ENCODE data around the gene CACNA1S.

CACNA1S gene

DNA sequence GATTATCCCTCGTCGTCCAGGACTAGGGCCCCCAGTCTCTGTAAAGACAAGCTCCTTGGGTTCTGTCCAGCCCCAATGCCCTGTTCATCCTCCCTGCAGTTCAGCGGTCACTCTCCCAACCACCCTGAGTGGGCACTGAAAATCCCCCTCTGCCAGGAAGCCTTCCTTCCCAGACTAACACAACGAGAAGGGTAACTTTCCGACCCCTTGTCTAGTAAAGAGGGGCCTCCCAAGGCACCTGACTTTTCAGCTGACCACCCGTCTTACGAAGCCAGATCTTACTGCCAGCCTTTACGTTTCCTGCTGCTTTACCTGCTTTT lies 28.7 kb upstream of the CACNA1S start:
- FAIRE-seq (no peak), DNase-seq (ENCODE audit: insufficient read length, low spot score) (no peak)

- no peak for FAIRE-seq
- DNase-seq (ENCODE audit: insufficient read length, low spot score): no peak
Observed at GRCh38 chr1:201140235-201140940, 28.2 kb upstream of the CACNA1S start.

DNA sequence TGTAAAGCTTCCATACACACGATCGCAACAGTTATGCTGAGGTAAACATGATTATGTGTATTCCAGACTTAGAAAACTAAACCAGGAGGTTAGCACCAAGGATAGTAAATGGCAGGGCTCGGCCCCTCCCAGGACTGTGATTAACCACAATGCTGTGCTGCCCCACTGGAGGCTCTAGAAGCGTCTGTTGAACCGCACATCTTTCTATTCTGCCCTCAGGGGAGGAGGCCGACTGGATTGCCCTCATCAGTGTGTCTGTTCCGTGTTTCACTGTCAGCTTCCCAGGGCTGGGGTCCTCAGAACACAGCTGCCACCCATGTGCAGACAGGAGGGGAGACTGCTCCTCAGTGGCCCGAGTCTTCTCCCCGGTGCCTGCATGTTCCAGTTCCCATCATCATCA lies 27.5 kb upstream of the CACNA1S start:
- no peak for FAIRE-seq
- DNase-seq (ENCODE audit: insufficient read length, low spot score): no peak

GRCh38 chr1:201139306-201139705 lies 27.1 kb upstream of the CACNA1S start:
- no peak for FAIRE-seq
- DNase-seq (ENCODE audit: insufficient read length, low spot score): no peak

DNA sequence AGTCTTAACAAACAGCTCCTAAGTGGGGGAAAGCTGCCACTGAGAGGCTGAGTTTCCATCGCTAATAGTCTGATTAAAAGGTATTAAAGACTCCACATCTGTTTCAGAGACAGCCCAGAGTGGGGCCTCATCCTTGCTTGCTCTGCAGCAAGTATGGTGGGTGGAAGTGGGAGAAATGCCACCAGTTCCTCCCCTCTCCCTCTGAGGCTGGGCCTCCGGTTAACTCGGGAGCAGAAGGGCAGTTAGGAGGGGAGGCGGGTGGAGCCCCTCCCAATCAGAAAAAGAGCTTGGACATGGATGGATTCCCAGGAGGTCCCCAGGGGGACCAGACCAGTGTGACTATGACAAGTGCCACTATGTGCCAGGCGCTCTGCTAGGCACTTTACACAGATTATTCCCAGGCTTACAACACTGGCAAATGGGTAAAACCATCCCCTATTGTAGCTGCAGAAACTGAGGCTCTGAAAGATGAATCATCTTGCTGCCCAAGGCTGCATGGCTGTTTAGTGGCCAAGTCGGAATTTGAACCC lies 26.1 kb upstream of the CACNA1S start:
- FAIRE-seq: no peak

DNA sequence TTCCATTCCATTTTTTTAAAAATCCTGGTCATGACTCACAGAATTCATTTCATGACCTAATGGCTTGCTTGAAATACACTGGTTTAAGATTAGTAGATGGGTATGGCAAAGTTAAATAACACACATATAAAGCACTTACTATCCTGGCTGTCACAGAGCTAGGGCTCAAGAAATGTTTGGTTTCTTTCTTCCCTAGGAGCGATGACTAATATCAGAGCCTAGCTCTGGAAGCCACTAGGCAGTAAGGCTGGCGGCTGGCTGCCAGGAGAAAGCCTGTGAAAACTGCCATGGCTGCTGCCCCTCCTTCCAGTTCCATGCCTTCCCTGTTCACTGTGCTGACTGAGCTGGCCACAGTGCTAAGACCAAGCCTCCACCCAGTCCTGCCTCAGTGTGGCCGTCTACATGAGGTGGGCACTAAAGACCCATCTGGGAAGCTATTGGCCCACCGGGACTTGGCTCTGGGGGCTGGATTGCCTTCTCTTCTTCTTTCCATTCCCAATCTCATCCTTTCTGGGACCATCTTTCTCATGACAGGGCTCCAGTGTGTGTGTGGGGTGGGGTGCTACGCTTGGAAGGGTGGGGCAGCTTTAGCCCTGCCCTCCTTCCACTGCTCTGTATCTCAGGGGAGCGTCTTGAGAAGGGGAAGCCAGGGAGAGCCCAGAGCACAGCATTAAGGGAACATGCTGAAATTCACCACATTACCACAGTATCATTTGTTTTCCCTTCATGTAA lies 25.5 kb upstream of the CACNA1S start:
- peak; percentile 40 for FAIRE-seq
- no peak for DNase-seq (ENCODE audit: insufficient read length, low spot score)

More for the DNA sequence above, 26.1 kb upstream of the CACNA1S start:
- no peak for DNase-seq (ENCODE audit: insufficient read length, low spot score)

DNA sequence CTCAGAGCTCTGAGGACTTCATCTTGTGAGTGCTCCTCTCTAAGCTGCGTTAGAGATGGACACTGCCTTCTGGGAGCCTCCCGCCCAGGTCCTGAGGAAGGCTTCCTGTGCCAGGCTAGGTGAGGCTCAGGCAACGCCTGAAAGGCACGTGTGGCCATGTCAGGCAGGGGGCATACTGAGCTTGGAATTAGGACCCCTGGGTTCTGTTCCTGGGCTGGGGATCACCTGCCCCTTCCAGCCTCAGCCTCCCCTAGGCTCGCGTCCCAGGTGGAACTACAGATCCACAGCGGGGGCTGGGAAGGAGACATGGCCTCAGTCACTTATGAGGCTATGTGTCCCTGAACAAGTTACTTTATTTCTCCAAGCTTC lies 24.8 kb upstream of the CACNA1S start:
- FAIRE-seq: no peak
- DNase-seq (ENCODE audit: insufficient read length, low spot score): no peak

GRCh38 chr1:201136355-201137023 lies 24.3 kb upstream of the CACNA1S start:
- DNase-seq (ENCODE audit: insufficient read length, low spot score): no peak

DNA sequence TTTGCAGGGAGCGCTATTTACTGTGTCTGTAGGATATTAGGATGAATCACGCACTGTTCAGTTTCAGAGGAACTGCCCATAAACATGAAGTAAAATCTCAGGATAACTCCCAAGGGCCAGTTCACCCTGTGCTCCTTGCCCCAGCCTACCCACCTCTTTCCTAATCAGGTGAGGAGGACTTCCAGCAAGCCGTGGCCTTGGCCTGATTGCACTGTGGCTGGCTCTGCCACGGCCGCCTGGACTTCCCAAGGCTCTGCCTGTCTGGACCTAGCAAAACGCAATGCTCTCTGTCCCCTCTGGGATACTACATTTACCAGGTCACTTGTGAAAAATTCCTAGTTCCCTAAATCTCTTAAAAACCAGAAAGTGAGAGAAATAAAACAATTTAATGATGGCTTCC lies 22.2 kb upstream of the CACNA1S start:
- FAIRE-seq (no peak), DNase-seq (ENCODE audit: insufficient read length, low spot score) (no peak)

More at GRCh38 chr1:201136355-201137023, 24.3 kb upstream of the CACNA1S start:
- FAIRE-seq: no peak

GRCh38 chr1:201131398-201131797 lies 19.2 kb upstream of the CACNA1S start:
- FAIRE-seq: no peak
- no peak for DNase-seq (ENCODE audit: insufficient read length, low spot score)

DNA sequence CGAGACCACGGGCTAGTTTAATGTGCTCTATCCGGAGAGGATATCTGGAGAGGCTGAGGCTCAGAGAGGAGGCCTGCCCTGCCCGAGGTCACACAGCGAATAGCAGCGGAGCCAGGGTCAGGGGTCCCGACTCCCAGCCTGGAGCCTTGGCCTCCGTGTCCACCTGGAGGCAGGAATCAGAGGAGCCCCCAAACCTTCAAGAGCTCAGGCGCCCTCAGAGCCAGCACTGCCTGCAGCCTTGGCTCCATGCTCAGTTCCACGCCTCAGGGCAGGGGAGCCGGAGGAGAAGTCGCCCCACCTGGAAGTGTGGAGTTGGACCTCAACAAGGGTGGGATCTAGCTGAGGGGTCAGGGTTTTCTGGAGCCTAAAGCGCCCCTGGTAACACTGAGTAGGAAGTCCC lies 16.7 kb upstream of the CACNA1S start:
- no peak for FAIRE-seq
- DNase-seq (ENCODE audit: insufficient read length, low spot score): no peak

DNA sequence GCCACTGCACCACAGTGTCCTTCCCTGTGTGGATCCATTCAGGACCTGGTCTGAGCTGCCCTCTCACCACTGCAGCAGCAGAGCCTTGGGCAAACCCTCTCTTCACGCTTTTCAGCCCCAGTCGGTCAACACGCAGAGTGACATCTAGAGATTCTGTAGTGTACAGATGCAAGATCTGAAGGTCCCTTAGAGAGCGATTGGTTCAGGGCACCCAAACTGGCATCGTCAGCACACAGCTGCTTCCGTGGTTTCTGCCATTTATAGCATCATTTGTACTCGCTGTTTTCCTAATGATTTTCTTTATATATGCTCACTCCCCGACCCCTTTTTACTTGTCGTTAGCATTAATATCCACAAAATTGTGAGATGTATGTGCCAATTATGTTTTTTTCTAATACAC lies 16.2 kb upstream of the CACNA1S start:
- DNase-seq (ENCODE audit: insufficient read length, low spot score) (no peak), FAIRE-seq (no peak)

GRCh38 chr1:201127755-201128455 lies 15.7 kb upstream of the CACNA1S start:
- FAIRE-seq (no peak), DNase-seq (ENCODE audit: insufficient read length, low spot score) (no peak)

GRCh38 chr1:201126832-201127754 lies 14.9 kb upstream of the CACNA1S start, which contains the start of gene ASCL5:
Gene ASCL5 (minus strand): TSS chr1:201127184. CDS start chr1:201115372, 11,812 bp downstream.
- FAIRE-seq (no peak), DNase-seq (ENCODE audit: insufficient read length, low spot score) (peak; percentile 53)

GRCh38 chr1:201126463-201126831 lies 14.2 kb upstream of the CACNA1S start:
- DNase-seq (ENCODE audit: insufficient read length, low spot score): no peak
- no peak for FAIRE-seq

GRCh38 chr1:201125800-201126199 lies 13.6 kb upstream of the CACNA1S start:
- no peak for DNase-seq (ENCODE audit: insufficient read length, low spot score)

GRCh38 chr1:201125019-201125418 lies 12.8 kb upstream of the CACNA1S start:
- DNase-seq (ENCODE audit: insufficient read length, low spot score) (no peak), FAIRE-seq (no peak)

More at GRCh38 chr1:201125800-201126199, 13.6 kb upstream of the CACNA1S start:
- no peak for FAIRE-seq

- DNase-seq (ENCODE audit: insufficient read length, low spot score): no peak
- FAIRE-seq: no peak
Observed at GRCh38 chr1:201123866-201124265, 11.6 kb upstream of the CACNA1S start.

DNA sequence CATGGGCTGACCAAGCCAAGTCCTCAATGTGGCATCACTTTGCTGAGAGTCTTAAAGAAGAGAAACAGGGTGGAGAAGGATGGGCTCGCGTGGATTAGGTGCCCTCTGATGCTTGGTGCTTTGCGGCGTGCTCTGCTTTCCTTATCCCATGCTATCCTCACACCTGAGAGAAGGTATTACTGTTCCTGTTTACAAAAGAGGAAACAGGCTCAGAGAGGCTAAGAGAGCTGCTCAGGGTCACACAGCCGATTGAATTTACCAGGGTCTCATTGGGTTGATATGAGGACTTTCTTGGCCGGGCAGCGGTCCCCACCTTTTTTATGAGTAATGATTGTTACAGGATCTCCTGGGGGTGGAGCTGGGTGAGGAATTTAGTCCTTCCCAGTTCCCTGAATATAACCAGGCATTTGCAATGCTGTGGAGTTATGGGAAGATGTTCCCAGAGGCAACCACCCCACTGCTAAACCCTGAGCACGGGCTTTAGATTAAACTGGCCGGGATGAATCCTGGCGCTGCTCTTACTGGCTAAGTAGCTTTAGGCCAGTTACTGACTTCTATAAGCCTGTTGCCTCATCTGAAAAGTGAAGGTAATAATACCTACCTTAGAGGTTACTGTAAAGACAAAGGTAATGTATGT lies 10.2 kb upstream of the CACNA1S start:
- DNase-seq (ENCODE audit: insufficient read length, low spot score) (no peak), FAIRE-seq (no peak)
